Fibroblast of the conjunctiva (primary cell): ENCODE results near the gene TMPRSS4.

ENCODE experiments used
- DNase-seq: peaks from one replicate; pipeline ENCODE4 v3.0.0-alpha.2; 2010; ENCODE audit warnings: low read depth

The TMPRSS4 gene, protein sequence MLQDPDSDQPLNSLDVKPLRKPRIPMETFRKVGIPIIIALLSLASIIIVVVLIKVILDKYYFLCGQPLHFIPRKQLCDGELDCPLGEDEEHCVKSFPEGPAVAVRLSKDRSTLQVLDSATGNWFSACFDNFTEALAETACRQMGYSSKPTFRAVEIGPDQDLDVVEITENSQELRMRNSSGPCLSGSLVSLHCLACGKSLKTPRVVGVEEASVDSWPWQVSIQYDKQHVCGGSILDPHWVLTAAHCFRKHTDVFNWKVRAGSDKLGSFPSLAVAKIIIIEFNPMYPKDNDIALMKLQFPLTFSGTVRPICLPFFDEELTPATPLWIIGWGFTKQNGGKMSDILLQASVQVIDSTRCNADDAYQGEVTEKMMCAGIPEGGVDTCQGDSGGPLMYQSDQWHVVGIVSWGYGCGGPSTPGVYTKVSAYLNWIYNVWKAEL

DNA sequence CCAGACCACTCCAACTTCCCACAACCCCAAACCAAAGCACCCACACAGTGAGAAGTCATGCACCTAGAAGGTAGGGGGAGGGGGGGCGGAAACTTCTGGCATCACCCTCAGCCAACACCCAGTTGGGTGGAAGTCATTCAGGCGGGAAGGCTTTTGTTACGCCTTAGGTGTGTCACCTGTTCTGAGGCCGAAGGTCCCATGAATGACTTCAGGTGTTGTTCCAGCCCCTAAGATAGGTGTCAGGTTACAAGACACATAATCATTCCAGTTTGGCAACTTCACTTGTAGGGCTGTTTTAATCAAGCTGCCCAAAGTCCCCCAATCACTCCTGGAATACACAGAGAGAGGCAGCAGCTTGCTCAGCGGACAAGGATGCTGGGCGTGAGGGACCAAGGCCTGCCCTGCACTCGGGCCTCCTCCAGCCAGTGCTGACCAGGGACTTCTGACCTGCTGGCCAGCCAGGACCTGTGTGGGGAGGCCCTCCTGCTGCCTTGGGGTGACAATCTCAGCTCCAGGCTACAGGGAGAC is at the start of gene TMPRSS4:
TMPRSS4 (plus strand) TSS at position 325 of the 528 bp plus-strand sequence. CDS start 225 bp downstream, outside the sequence.
- DNase-seq, result no peak

DNA sequence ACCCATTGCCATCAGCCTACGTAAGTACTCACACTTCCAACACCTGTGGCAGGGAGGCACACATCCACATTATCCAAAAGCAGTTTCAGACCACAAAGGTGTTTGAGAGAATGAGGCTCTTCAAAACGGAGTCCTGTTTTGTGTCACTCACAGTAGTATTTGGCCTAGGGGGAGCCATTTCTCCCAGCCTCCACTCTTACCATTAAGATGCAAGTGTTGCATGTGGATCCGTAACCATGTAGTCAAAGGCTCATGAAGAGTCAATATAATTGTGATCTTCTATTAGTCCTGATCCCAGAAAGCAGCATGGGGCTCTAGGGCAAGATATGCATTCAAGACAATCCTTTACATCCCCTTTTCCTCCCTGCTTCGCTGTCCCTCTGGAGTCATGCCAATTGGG is 49.2 kb upstream of the TMPRSS4 start:
- no peak for DNase-seq

DNA sequence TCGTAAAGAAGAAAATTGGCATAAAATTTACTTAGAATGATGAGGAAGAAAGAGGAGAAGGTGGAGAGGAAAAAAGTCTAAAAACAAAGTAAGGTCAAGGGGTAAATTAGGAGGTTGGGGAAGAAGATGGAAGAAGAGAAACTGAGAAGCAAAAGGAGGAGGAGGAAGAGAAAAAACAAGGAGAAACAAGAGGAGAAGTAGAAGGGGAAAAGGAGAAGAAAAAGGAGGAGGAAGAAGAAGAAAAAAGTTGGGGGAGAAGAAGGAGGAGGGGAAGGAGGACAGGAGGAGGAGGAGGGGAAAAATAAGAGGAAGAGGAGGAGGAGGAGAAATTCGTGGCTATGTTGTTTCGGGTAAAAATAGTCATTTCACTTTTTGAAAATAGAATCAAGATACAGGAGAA is 48.3 kb upstream of the TMPRSS4 start:
- no peak for DNase-seq

DNA sequence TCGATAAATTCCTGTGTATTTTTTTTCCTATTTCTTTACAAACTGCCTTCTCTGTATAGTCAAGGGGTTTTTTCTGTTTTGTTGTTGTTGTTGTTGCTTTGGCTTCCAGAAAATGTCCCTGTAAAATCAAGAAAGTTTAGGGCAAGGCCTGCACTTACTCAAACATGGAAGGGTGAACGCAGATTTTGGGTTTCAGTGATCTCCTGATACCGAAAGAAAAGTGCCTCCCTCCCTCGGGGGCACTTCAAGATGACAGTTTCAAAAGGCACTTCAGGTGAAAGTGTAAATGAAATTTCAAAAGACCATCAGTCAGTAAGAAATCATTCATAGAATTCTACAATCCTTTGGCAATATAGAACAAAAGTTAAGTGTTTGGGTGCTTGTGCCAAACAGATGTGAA is 43.4 kb upstream of the TMPRSS4 start:
- DNase-seq, result no peak

DNA sequence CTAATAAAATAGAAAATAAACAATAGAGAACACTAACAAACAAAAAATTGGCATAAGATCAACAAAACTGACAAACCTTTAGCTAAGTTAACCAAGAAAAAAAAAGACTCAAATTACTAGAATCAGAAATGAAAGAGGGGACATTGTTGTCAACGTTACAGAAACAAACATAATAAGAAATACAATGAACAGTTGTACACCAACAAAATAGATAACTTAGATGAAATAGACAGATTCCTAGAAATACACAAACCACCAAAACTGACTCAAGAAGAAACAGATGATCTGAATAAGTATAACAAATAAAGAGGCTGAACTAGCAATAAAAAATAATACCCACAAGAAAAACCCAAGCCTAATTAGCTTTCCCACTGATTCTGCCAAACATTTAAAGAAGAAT is 34.7 kb upstream of the TMPRSS4 start:
- DNase-seq, result no peak

DNA sequence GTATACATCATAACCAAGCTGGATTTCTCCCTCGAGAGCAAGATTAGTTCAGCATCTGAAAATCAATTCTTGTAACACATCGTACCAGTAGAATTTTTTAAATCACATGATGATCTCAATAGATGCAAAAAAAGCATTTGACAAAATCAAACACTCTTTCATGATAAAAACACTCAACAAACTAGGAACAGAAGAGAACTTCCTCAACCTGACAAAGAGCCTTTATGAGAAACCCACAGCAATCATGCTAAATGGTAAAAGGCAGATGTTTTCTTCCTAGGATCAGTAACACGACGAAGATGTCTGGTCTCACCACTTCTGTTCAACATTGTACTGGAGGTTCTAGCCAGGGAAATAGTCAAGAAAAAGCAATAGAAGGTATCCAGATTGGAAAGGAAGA is 34.1 kb upstream of the TMPRSS4 start:
- no peak for DNase-seq

DNA sequence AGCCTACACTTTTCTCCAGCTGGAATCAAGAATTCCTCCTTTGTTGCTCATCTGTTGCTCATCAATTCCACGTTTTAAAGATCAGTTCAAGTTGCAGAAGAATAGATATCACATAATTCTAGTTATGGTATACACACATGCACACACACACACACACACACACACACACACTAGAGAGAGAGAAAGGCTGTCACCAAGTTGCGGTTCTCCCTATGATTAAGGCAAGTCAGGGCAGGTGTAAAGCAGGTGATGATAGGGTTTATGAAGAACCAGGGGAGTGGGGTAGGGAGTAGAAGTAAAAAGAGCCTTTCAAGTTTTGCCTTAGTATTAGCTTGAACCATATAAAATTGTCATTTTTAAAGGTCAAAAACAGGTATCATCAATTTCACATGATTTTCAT is 31.7 kb upstream of the TMPRSS4 start:
- DNase-seq, result no peak

DNA sequence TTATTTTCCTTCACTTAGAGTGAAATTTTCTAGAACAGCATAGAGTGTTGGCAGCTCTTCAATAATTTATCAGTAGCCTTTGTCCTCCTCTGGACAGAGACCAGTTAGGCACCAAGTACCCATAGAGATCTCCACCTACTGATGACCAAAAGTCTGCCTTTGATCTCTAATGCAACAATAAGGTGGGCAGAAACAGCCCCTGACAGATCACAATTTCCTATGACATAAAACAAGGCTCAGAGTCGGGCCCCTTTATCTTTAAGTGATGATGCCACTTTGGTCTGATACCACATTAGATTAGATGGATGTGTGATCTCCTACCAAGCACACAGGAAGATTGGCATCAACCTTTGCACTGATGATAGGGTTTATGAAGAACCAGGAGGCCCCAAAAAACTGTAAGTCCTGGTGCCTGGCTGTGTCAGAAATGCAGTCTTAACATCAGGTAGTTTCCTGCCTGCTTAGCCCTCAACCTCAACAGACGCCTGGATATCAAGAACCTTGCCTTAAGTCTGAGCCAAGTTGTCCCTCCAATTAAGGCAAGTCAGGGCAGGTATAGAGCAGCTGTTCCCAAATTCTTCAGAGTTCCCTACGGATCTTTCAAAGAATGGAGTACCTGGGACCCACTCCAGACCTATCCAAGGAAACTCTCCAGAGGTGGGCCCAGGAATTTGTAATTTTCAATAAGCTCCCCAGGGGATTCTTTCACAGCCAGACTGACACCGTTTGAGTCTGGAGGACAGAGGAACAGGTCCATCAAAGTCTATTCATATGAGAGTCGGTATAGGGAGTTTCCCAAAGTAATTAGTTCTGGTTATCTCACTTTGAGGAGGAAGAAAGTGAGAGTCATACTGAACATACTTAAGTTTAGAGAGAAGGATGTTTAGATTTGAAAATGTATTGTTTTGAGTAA is 30.6 kb upstream of the TMPRSS4 start:
- no peak for DNase-seq

DNA sequence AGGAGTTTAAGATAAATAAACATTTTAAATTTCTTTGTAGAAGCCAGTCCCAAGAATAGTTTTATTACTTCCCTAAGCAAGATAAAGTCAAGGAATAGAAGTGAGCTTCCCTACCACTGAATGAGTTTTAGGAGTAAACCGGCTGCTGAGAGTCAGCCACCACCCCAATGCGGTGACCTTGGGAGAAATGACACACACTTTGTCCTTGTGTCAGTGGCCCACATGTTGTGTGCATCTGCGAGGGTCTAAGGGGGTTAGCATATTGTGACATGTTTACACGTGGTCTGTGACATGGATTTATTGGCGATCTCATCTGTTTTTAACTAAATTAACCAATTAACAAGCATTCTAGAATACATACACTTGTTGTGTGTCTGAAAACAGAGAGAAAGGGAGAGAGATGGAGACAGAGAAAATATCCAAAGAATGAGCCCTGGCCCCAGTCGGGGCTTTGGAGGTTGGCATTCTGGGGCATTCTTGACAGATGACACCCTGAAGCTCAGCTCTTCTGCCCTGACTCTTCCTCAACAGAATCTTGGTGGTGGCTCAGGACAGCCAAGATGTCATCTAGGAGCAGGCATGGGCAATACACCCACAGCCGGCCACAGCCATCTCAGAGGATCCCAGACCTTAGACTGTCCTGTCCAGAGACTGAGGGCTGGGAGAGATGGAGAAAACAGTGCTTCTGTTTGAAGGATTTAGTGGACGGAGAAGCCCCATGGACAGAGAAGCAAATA is 29.7 kb upstream of the TMPRSS4 start:
- DNase-seq, result no peak

DNA sequence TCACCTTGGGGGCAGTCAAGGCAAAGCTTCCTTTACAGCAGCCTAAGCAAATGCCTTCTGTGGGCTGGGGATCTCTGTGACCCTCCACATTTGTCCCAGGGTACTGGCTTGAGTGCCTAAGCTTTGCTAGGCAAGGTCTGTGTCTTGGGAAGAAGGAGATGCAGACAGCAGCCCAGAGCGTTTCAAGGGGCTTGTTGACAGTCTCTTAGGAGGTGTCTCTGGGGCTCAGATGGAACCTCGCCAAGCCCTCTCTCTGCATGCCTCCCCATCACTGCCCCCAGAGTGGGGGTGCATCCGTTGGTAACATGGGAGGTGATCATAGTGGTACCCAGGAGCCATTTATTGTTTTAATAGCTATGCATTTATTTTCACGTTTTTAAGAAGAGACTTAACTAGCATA is 29.1 kb upstream of the TMPRSS4 start:
- no peak for DNase-seq

DNA sequence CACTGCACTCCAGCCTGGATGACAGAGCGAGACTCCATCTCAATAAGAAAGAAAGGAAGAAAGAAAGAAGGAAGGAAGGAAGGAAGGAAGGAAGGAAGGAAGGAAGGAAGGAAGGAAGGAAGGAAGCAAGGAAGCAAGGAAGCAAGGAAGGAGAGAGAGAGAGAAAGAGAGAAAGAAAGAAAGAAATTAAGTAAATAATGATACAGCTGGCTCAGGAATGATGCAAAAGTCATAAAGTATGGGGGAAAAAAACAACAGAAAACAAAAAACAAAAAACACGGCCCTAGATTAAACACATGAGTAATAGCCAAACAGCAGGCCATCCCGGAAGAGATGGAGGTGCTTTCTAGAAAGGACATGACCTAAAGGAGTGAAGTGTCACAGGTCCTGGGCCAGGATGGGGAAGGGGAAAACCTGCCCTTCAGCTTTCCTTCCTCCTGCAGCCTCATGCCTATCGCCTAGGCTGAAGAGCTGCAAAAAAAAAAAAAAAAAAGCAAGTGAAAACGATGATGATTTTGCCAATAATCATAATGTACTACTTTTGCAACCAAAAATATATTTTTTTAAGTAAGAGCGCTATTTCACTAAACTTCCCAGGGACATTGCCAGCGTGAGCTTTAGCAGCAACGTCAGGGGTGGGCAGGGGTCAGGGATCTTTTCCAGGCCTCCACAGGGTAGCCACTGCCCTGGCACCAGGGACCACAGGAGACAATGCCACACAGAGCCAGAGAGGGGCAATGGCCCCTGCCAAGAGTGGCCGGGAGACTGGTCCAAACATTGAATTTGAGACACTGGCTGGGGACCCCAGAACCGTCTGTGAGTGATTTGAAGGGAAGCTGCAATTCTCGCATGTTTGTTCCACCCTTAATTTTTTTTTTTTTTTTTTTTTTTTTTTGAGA is 28.2 kb upstream of the TMPRSS4 start:
- DNase-seq, result no peak

DNA sequence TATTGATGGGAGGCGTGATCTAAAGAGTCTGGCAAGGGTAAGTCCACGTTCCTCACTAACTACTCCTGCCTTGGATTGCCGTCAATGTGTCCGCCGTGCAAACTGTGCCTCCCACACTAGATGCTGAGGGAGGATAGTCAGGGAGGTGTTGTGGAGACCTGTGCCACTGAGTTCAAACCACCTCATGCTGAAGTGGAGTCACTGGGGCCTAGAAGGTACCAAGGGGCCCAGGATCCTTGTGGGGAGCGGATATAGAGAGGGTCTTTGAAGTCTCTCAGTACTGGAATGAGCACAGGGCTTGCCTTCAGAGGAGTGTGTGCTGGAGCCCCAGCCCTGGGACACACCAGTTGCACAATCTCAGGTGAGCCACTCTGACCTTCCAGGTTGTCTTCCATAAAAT is 27.1 kb upstream of the TMPRSS4 start:
- DNase-seq, result no peak

DNA sequence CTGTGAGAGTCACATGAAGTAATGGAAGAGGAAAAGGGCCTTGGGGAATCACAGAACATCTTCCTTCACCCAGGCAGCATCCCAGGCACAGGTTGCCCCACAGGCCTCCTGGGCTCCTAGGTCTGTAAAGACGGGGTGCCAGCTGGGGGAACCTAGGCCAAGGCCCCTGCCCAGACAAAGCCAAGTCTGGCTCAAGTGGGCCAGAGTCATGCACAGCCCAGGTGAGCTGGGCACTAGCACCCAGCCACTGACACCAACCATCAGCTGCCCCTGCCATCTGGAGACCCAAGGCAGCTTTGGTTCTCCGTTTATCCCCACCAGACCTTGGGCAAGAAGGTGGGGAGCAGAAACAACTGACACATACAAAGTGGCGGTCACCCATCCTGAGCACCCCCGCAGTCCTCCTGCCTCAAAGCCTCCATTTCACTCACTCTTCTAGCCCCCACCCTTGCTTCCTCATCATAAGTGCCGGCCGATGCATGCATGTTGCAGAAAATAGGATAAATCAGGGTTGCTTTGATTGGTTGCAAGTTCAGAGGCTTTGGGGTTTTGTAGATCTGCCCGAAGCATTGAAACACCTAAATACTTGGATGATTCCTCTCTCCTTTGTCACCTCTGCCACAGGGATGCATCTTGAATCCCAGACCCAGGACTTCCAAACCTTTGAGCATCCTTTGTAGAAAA is 26.5 kb upstream of the TMPRSS4 start:
- no peak for DNase-seq

DNA sequence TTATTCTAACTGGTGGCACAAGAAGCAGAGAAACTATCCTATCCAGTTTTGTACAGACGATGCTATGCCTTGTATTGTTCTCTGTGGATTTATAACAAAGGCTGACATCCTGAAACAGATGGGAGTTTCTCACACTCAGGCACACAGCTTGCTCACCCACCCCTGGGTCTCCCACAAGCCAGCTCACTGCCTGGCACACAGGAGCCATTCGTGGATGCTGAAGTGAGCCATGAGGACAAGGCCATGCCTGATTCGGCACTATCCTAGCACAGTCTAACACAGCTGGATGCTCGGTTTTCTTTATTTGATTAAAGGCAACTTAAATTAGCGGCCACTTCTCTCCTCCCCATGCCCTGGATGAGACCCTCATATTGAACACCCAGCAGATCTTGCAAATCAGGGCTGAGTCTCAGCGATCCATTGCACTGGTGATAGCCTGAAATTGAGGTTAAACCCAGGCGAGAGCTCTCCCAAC is 25.7 kb upstream of the TMPRSS4 start:
- DNase-seq, result no peak

DNA sequence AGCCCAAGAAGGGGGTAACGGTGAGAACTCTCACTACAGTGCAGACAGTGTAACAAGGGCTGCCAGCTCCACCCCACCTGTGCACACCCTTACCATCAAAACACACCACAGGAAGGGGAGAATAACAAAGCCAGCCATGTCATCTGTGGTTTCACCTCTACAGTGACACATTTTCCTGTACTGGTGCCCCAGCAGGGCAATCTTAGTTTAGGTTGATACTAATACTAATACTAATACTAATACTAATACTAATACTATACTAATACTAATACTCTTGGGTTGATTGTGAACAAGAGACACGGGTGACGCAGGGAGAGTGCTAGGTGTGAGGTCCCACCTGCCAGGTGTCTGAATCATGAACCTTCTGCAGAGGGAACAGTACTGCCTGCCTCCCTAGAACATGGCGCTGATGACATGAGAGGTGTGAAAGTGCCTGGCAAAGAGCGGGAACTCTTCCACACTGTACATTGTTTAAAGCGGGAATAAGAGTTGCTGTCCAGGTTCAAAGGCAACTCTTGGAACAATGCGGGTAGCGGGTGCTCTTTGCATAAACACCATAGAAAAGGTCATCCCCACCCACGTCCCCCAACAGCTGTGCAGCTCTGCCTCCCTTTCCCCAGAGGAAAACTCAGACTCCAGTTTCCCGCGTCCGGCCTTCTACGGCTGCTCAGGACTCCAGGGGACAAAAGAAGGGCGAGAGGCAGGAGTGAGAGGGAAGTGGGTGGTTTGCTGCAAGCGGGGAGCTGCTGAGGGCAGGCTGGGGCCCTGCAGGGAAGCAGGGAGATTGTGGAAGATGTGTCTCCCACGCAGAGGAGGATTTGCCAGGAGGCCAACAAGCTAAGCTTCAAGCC is 25.0 kb upstream of the TMPRSS4 start:
- no peak for DNase-seq

DNA sequence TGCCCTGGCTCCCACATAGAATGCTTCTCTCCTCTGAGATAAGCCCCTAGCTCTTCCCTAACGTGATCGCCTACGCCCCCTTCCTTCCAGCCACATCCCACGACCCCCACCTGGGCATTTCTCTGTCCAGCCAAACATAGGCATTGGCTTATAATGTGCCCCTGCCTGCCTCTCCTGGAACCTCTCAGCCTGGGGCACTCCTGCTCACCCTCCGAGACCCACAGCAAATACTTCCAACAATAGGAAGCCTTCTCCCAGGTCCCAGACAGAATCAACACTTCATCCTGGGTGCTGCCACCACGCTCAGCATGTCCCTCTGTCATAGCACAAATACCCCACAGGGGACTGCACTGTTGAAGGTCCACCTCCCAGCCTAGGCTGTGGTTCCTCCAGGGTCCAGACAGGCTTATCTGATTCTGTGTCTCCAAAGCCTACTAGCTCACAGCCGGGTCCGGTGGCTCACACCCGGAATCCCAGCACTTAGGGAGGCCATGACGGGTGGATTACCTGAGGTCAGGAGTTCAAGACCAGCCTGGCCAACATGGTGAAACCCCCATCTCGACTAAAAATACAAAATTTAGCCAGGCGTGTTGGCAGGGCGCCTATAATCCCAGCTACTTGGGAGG is 24.2 kb upstream of the TMPRSS4 start:
- no peak for DNase-seq

DNA sequence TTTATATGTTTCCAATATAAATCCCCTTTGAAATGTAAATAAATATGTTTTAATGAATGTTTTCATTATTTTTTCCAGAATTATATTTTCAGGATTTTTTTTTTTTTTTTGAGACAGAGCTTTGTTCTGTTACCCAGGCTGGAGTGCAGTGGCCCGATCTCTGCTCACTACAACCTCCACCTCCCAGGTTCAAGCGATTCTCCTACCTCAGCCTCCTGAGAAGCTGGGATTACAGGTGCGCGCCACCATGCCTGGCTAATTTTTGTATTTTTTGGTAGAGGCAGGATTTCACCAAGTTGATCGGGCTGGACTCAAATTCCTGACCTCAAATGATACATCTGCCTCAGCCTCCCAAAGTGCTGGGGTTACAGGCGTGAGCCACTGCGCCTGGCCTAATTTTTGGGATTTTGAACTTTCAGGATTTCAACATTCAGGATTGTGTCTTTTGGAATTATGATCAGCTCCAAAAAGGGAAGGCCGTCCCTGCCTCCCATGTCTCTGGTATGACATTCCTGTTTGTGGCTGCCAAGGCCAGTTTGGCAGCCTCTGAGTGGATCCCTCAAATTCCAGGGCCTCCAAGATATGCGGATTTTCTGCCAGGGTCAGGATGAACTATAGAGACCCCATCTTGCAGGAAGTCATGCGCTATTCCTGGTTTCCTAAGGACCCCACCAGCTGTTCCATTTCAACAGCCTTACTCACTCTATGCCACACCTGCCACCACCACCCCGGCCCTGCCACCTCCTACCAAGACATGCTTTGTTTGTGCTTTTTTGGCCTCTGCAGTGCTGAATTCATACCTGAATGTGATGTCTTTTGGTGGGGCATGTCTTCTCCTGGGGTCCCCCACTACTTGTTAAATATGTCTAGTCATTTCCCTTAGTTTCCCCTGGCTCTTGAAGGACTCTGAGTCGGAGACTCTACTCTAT is 21.9 kb upstream of the TMPRSS4 start:
- no peak for DNase-seq

DNA sequence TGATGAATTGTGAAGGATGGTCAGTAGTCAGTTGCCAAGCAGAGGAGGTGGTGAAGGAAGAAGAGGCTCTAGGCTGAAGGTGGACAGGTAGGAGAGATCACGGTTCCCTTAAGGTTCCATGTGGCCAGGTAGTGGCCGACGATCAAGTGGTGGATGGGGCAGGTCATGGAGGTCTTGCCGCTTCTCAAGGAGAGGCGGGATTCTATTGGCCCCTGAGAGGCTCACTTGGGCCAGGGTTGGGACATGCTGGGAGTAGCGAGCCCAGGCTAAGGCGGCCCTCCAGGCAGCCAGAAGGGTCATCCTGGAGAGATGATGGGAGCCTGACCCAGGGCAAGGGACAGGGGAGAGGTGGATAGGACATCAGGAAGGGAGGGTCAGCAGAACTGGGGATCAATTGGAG is 20.9 kb upstream of the TMPRSS4 start:
- no peak for DNase-seq
